ENCODE measurements around the gene MDGA2. TPM values are rescaled to one million over a fixed set of nuclear protein-coding genes. Genes with fewer than 3 reads are reported as not detected.

Gene MDGA2
- polyA plus RNA-seq, 1 of the 3 experiments (the other 2 are of a cell fraction), result not detected

DNA sequence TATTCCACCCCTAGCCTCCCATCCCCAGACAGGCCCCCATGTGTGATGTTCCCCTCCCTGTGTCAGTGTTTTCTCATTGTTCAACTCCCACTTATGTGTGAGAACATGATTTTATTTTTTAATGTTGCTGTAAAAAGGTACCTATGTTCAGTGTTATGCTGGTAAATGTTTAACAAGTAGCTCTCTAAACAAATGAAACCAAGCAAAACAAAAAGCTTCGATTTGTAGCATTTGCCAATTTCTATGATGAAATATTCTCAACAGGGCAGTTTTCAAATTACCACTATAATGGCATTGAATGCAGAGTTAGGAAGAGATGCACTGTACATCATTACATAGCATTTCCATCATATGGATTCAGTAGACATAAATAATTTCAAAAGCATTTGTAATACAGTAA, 410.6 kb downstream of the MDGA2 start:
- no peak overlapping the region for H3K4me2 ChIP-seq
- H3F3A ChIP-seq (replicated peaks; ENCODE audit: insufficient read depth), result no peaks in the 10 kb centered on the region
- no peak overlapping the region for H3K4me3 ChIP-seq (ENCODE audit: low read depth in 2 of 2, low read length in 1 of 2)
- no peak overlapping the region for H3K27ac ChIP-seq (ENCODE audit: low read depth in 2 of 2, low read length in 1 of 2)
- no peaks in the 10 kb centered on the region for H3K4me1 ChIP-seq (ENCODE audit: control insufficient read depth in 1 of 2, insufficient read depth in 2 of 2, low read depth in 1 of 2, low read length in 1 of 2)
- DNase-seq, result no peak
- H2AFZ ChIP-seq (ENCODE audit: low read depth), result no peak overlapping the region
- no peaks in the 10 kb centered on the region for H3K36me3 ChIP-seq (replicated peaks in 1 of 2; ENCODE audit: control insufficient read depth in 1 of 2, insufficient read depth in 2 of 2, low read length in 1 of 2)
- TF ChIP-seq, protein P1, sequence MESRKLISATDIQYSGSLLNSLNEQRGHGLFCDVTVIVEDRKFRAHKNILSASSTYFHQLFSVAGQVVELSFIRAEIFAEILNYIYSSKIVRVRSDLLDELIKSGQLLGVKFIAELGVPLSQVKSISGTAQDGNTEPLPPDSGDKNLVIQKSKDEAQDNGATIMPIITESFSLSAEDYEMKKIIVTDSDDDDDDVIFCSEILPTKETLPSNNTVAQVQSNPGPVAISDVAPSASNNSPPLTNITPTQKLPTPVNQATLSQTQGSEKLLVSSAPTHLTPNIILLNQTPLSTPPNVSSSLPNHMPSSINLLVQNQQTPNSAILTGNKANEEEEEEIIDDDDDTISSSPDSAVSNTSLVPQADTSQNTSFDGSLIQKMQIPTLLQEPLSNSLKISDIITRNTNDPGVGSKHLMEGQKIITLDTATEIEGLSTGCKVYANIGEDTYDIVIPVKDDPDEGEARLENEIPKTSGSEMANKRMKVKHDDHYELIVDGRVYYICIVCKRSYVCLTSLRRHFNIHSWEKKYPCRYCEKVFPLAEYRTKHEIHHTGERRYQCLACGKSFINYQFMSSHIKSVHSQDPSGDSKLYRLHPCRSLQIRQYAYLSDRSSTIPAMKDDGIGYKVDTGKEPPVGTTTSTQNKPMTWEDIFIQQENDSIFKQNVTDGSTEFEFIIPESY (IDR thresholded peaks at IDR 0.05; ENCODE audit: borderline replicate concordance, low read depth), result no peak
- TF ChIP-seq MEF2A (IDR thresholded peaks at IDR 0.05; ENCODE audit: borderline replicate concordance, low read depth), result no peak
- no peak for TF ChIP-seq FOXM1 (IDR thresholded peaks at IDR 0.05; ENCODE audit: low read depth)
- TF ChIP-seq POLR2AphosphoS5 (IDR thresholded peaks at IDR 0.05; ENCODE audit: low read depth, low read length), result no peak
- TF ChIP-seq FOXJ3 (CRISPR knock-in tag; IDR thresholded peaks at IDR 0.05), result no peak
- TF ChIP-seq, protein P2, sequence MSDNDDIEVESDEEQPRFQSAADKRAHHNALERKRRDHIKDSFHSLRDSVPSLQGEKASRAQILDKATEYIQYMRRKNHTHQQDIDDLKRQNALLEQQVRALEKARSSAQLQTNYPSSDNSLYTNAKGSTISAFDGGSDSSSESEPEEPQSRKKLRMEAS (IDR thresholded peaks at IDR 0.05; ENCODE audit: low read depth), result no peak
- TF ChIP-seq TEAD4 (IDR thresholded peaks at IDR 0.05; ENCODE audit: borderline replicate concordance, insufficient read depth), result no peak
- no peak for TF ChIP-seq GATA2 (CRISPR knock-in tag; IDR thresholded peaks at IDR 0.05)
- no peak for TF ChIP-seq GABPA (IDR thresholded peaks at IDR 0.05; ENCODE audit: low read depth)
- TF ChIP-seq, protein P3, sequence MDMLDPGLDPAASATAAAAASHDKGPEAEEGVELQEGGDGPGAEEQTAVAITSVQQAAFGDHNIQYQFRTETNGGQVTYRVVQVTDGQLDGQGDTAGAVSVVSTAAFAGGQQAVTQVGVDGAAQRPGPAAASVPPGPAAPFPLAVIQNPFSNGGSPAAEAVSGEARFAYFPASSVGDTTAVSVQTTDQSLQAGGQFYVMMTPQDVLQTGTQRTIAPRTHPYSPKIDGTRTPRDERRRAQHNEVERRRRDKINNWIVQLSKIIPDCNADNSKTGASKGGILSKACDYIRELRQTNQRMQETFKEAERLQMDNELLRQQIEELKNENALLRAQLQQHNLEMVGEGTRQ (IDR thresholded peaks at IDR 0.05; ENCODE audit: borderline replicate concordance, low read depth, low read length), result no peak
- ChIA-PET POLR2A (no interaction called here), CTCF (no interaction called here)
- H3K27me3 ChIP-seq (ENCODE audit: insufficient read depth), result no peaks in the 10 kb centered on the region
- WGBS (ENCODE audit: low lambda C conversion rate), result 0% methylated on average over 1 of the region's 1 CpG
- no peaks in the 10 kb centered on the region for H3K9me3 ChIP-seq
- H3K79me2 ChIP-seq (ENCODE audit: insufficient read depth), result no peaks in the 10 kb centered on the region
- H3K9ac ChIP-seq, result no peak overlapping the region
- H3K9me2 ChIP-seq, result no peaks in the 10 kb centered on the region
- H4K20me1 ChIP-seq (ENCODE audit: insufficient read depth), result no peaks in the 10 kb centered on the region

DNA sequence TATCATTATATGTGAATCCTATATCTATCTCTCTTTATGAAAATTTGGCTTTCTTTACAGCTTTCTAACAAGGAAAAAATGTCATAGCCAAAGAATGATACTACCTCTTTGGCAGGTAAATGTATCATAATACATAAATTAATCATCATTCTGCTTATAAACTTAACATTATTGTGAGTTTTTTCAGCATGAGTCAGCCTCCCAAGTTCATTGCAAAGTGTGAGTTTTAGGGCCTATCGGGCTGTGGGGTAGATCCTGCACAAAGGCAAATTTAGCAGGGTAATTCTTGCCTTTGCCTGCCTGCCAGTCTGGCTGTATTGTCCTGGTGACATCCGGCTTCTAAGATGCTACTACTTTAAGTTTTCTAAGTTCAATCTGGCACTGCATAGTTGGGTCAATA, 412.6 kb downstream of the MDGA2 start:
- ChIA-PET CTCF (interaction anchor here (0.6 kb wide), 1 partner anchor 1842 kb away, joined by 3 read pairs; no protein-coding TSS in a partner anchor), POLR2A (no interaction called here)
- H3K9ac ChIP-seq, result no peak overlapping the region
- 0% methylated on average over 2 of the region's 2 CpGs for WGBS (ENCODE audit: low lambda C conversion rate)
- no peaks in the 10 kb centered on the region for H3K9me2 ChIP-seq
- TF ChIP-seq, protein P4, sequence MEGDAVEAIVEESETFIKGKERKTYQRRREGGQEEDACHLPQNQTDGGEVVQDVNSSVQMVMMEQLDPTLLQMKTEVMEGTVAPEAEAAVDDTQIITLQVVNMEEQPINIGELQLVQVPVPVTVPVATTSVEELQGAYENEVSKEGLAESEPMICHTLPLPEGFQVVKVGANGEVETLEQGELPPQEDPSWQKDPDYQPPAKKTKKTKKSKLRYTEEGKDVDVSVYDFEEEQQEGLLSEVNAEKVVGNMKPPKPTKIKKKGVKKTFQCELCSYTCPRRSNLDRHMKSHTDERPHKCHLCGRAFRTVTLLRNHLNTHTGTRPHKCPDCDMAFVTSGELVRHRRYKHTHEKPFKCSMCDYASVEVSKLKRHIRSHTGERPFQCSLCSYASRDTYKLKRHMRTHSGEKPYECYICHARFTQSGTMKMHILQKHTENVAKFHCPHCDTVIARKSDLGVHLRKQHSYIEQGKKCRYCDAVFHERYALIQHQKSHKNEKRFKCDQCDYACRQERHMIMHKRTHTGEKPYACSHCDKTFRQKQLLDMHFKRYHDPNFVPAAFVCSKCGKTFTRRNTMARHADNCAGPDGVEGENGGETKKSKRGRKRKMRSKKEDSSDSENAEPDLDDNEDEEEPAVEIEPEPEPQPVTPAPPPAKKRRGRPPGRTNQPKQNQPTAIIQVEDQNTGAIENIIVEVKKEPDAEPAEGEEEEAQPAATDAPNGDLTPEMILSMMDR (IDR thresholded peaks at IDR 0.05), result no peak
- H3K36me3 ChIP-seq (replicated peaks in 1 of 2; ENCODE audit: control insufficient read depth in 1 of 2, insufficient read depth in 2 of 2, low read length in 1 of 2), result no peaks in the 10 kb centered on the region
- no peaks in the 10 kb centered on the region for H3K4me1 ChIP-seq (ENCODE audit: control insufficient read depth in 1 of 2, insufficient read depth in 2 of 2, low read depth in 1 of 2, low read length in 1 of 2)
- no peak overlapping the region for H3K27ac ChIP-seq (ENCODE audit: low read depth in 2 of 2, low read length in 1 of 2)
- H3K4me3 ChIP-seq (ENCODE audit: low read depth in 2 of 2, low read length in 1 of 2), result no peak overlapping the region
- no peaks in the 10 kb centered on the region for H3K79me2 ChIP-seq (ENCODE audit: insufficient read depth)
- H3K4me2 ChIP-seq, result no peak overlapping the region
- no peaks in the 10 kb centered on the region for H3K9me3 ChIP-seq
- DNase-seq, result no peak
- no peaks in the 10 kb centered on the region for H3K27me3 ChIP-seq (ENCODE audit: insufficient read depth)
- H2AFZ ChIP-seq (ENCODE audit: low read depth), result no peak overlapping the region
- H4K20me1 ChIP-seq (ENCODE audit: insufficient read depth), result no peaks in the 10 kb centered on the region
- H3F3A ChIP-seq (replicated peaks; ENCODE audit: insufficient read depth), result no peaks in the 10 kb centered on the region

Measured in SK-N-SH (cell line).